OCI-LY1 (cell line): ENCODE results near the gene USP3.

Source experiments
- H2AFZ ChIP-seq: fragments of 200-600 bp; sonication (generic), shearing (Covaris generic); 2 replicates; pipeline ENCODE4 v1.6.0; 2014; ENCODE audit warnings: antibody characterized with exemption, mild to moderate bottlenecking, low read length
- H3F3A ChIP-seq: fragments of 200-600 bp; sonication (generic), shearing (Covaris generic); 2 replicates; pipeline ENCODE4 v1.6.0; 2014; ENCODE audit warnings: mild to moderate bottlenecking, antibody characterized with exemption, low read length, moderate library complexity; ENCODE audit not compliant: insufficient read depth
- H3K27ac ChIP-seq: fragments of 200-600 bp; sonication (generic); 2 replicates; pipeline ENCODE4 v1.5.1; 2014; ENCODE audit warnings: low read length, mixed run types, mild to moderate bottlenecking, low read depth; ENCODE audit not compliant: poor library complexity, severe bottlenecking
- H3K27me3 ChIP-seq: fragments of 200-600 bp; sonication (generic); 2 replicates; pipeline ENCODE4 v1.6.0; 2014; ENCODE audit warnings: antibody characterized with exemption, mild to moderate bottlenecking, low read length, moderate library complexity; ENCODE audit not compliant: insufficient read depth
- H3K36me3 ChIP-seq: fragments of 200-600 bp; sonication (generic); 2 replicates; pipeline ENCODE4 v1.6.1; 2014; ENCODE audit warnings: mild to moderate bottlenecking, antibody characterized with exemption, low read length, moderate library complexity, mixed read lengths; ENCODE audit not compliant: insufficient read depth
- H3K4me1 ChIP-seq: fragments of 200-600 bp; sonication (generic); 2 replicates; pipeline ENCODE4 v1.5.1; 2014; ENCODE audit warnings: mild to moderate bottlenecking, low read length, moderate library complexity; ENCODE audit not compliant: insufficient read depth, severe bottlenecking
- H3K4me2 ChIP-seq: fragments of 200-600 bp; sonication (generic), shearing (Covaris generic); 2 replicates; pipeline ENCODE4 v1.6.1; 2014; ENCODE audit warnings: low read length
- H3K4me3 ChIP-seq: fragments of 200-600 bp; sonication (generic); 2 replicates; pipeline ENCODE4 v1.5.1; 2014; ENCODE audit warnings: low read length, low read depth, mild to moderate bottlenecking, mixed read lengths; ENCODE audit not compliant: poor library complexity, severe bottlenecking
- H3K79me2 ChIP-seq: fragments of 200-600 bp; shearing (Covaris generic); 2 replicates; pipeline ENCODE4 v1.6.1; 2016; ENCODE audit warnings: mixed run types, low read length, mixed read lengths; ENCODE audit not compliant: insufficient read depth
- H3K9ac ChIP-seq: fragments of 200-600 bp; sonication (generic), shearing (Covaris generic); 2 replicates; pipeline ENCODE4 v1.6.1; 2014; ENCODE audit warnings: mild to moderate bottlenecking, low read length, mixed read lengths
- H3K9me2 ChIP-seq: fragments of 200-600 bp; sonication (generic), shearing (Covaris generic); 2 replicates; pipeline ENCODE4 v1.6.1; 2014; ENCODE audit warnings: low read depth, mild to moderate bottlenecking, low read length, mixed read lengths
- H3K9me3 ChIP-seq: fragments of 200-600 bp; shearing (Covaris generic); 2 replicates; pipeline ENCODE4 v1.6.1; 2014; ENCODE audit warnings: low read length, mixed read lengths
- H4K20me1 ChIP-seq: fragments of 200-600 bp; sonication (generic), shearing (Covaris generic); 2 replicates; pipeline ENCODE4 v1.6.0; 2016; ENCODE audit warnings: mild to moderate bottlenecking, low read length; ENCODE audit not compliant: insufficient read depth
- CTCF ChIP-seq: fragments of 200-600 bp; sonication (generic), shearing (Covaris generic); IDR thresholded peaks from 2 replicates; pipeline ENCODE4 v1.5.1; 2017; ENCODE audit warnings: mild to moderate bottlenecking, antibody characterized with exemption, low read length, moderate library complexity, mixed read lengths
- EZH2 ChIP-seq: fragments of 200-600 bp; sonication (generic), shearing (Covaris generic); IDR thresholded peaks from 2 replicates; pipeline ENCODE4 v1.8.0; 2017; ENCODE audit warnings: borderline replicate concordance, mixed run types, mild to moderate bottlenecking, antibody characterized with exemption, low read length, moderate library complexity, mixed read lengths

Gene USP3

GRCh38 chr15:63595065-63595464, 90.7 kb downstream of the USP3 start:
- TF ChIP-seq CTCF (no peak), EZH2 (no peak)
- Histone ChIP-seq H3K4me2 (peak overlapping the region; percentile 4; the same call in 1 of the 2 replicates), H3K9me3 (no peaks in the 10 kb centered on the region), H3K36me3 (peaks cover 43% of the 10 kb centered on the region), H3K79me2 (no peaks in the 10 kb centered on the region), H3F3A (0 out of 2 replicates have a peak, but pooled peaks cover 2% of the 10 kb centered on the region), H3K4me1 (peaks cover 61% of the 10 kb centered on the region), H4K20me1 (no peaks in the 10 kb centered on the region), H3K9me2 (no peaks in the 10 kb centered on the region), H2AFZ (no peak overlapping the region), H3K27ac (peak overlapping the region; percentile 89), H3K27me3 (no peaks in the 10 kb centered on the region), H3K9ac (no peak overlapping the region), H3K4me3 (no peak overlapping the region)

GRCh38 chr15:63595688-63596087, 91.3 kb downstream of the USP3 start:
- Histone ChIP-seq H4K20me1 (no peaks in the 10 kb centered on the region), H3K9me3 (no peaks in the 10 kb centered on the region), H3K27ac (peak overlapping the region; percentile 89), H3K4me2 (peak overlapping the region; percentile 4; the same call in 1 of the 2 replicates), H3K4me3 (no peak overlapping the region), H3K4me1 (peaks cover 65% of the 10 kb centered on the region), H3K27me3 (no peaks in the 10 kb centered on the region), H3K9ac (no peak overlapping the region), H3K9me2 (no peaks in the 10 kb centered on the region), H2AFZ (no peak overlapping the region), H3K79me2 (no peaks in the 10 kb centered on the region), H3K36me3 (peaks cover 36% of the 10 kb centered on the region), H3F3A (0 out of 2 replicates have a peak, but pooled peaks cover 2% of the 10 kb centered on the region)
- TF ChIP-seq EZH2 (no peak), CTCF (no peak)

GRCh38 chr15:63596676-63597037, 92.3 kb downstream of the USP3 start:
- H3F3A ChIP-seq = 0 out of 2 replicates have a peak, but pooled peaks cover 2% of the 10 kb centered on the region
- H4K20me1 ChIP-seq = no peaks in the 10 kb centered on the region
- TF ChIP-seq EZH2 (no peak), CTCF (no peak)
- H3K9me3 ChIP-seq = no peaks in the 10 kb centered on the region
- H3K4me2 ChIP-seq = peak overlapping the region; percentile 41; the same call in 1 of the 2 replicates
- no peaks in the 10 kb centered on the region for H3K27me3 ChIP-seq
- H3K36me3 ChIP-seq = peaks cover 27% of the 10 kb centered on the region
- peaks cover 68% of the 10 kb centered on the region for H3K4me1 ChIP-seq
- no peaks in the 10 kb centered on the region for H3K9me2 ChIP-seq
- H2AFZ ChIP-seq = no peak overlapping the region
- no peak overlapping the region; the same call in 1 of the 2 replicates for H3K9ac ChIP-seq
- H3K79me2 ChIP-seq = no peaks in the 10 kb centered on the region
- peak overlapping the region; percentile 89 for H3K27ac ChIP-seq
- H3K4me3 ChIP-seq = no peak overlapping the region
